ENCODE measurements around the gene ARAP1.

DNA sequence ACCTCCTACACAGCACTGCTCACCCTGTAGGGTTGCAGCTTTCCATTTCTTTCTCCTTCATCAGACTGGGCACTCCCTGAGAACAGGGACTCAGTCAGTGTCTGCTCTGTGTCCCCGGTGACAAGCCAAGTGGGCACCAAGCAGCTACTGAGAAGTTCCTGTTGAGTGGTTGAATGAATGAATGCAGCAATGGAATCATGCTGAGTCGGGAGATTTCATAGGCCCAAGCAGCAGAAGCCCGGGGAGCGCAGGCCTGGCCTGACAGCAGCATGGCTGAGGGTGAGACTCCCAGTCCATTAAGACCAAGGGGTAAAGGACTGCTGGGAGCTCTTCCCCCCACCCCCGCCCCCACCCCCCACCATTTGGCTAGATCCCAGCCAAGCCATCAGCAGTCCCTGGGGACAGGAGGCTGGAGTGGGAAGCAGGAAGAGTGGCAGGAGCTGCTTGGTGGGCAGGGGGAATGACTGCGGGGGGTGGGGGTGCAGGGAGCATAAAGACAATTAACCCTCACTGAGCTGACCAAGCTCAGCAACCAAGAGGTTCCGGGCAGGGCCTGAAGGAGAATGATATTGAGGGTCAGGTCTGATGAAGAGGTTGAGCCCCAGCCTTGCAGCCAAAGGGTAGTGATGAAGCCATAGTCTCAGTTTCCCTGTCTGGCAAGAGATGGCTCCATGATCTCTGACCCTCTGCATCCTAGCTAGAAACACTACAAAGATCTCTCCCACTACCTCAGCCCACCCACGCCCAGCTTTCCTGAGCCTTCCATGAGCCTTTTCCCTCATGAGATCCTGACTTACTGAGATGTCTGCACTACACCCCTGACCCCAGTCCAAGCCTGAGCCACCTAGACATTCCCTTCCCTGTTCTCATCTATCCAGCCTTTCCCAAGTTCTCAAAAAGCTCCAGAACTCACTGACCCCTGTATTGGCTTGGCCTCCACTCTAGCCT lies 80.8 kb downstream of the ARAP1 start:
- no peak for TF ChIP-seq EZH2 (IDR thresholded peaks at IDR 0.05; ENCODE audit: low read length)
- TF ChIP-seq CTCF (optimal IDR thresholded peaks at IDR 0.05 in 1 of 3, IDR thresholded peaks at IDR 0.05 in 1 of 3, conservative IDR thresholded peaks at IDR 0.05 in 1 of 3; ENCODE audit: extremely low read depth in 1 of 3, insufficient read depth in 2 of 3, low read length in 3 of 3): no peak
